Medulla oblongata (tissue), 1 donor: ENCODE measurements around the gene CEP41.
A peak's percentile ranks its signal among the peaks of the same experiment; 100 is the strongest.

Experiments used
- DNase-seq: peaks from one replicate; pipeline ENCODE4 v3.0.0-alpha.2; 2015; ENCODE audit errors: extremely low spot score

CEP41 gene, protein sequence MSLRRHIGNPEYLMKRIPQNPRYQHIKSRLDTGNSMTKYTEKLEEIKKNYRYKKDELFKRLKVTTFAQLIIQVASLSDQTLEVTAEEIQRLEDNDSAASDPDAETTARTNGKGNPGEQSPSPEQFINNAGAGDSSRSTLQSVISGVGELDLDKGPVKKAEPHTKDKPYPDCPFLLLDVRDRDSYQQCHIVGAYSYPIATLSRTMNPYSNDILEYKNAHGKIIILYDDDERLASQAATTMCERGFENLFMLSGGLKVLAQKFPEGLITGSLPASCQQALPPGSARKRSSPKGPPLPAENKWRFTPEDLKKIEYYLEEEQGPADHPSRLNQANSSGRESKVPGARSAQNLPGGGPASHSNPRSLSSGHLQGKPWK

DNA sequence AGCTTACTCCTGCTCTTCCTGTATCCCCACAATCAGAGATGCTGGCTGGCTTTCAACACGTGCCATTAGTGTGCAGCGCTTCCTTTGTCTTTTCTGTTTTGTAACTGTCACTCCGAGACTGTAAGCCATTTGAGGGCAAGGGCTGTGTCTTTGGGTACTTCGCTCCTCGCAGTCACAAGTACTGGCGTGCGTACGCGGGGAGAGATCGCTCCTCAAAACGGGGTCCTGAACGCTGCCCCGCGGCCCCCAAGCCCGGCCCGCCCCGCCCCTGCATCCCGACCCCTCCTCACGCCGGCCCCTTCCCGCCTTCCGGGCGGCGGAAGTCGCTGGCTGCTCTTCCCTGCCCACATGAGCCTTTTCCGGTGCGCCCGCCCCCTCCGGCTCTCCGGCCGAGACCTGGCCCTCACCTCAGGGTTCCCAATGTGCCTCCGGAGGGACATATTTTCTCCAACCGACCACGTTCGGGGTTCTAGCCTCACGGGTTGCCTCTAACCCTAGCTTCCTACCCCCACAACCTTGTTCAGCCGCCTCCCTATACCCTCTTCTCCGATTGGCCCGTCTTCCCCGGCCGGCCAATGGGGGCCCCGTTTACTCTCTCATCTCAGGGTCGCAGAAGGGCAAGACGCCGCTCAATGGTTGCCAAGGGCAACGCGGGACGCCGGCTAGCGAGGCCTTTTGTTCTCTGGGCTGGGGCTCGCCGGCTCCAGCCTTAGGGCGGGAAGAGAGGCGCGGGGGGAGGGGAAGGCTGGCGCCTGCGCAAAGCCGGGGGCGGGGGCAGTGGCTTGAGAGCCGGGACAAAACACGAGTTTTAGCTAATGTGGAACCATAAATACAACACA lies at the start of gene CEP41:
Gene CEP41 (minus strand): TSS at position 490 of the 839 bp plus-strand sequence. CDS start 50 bp downstream, at position 440.
- DNase-seq, result peak; percentile 99

DNA sequence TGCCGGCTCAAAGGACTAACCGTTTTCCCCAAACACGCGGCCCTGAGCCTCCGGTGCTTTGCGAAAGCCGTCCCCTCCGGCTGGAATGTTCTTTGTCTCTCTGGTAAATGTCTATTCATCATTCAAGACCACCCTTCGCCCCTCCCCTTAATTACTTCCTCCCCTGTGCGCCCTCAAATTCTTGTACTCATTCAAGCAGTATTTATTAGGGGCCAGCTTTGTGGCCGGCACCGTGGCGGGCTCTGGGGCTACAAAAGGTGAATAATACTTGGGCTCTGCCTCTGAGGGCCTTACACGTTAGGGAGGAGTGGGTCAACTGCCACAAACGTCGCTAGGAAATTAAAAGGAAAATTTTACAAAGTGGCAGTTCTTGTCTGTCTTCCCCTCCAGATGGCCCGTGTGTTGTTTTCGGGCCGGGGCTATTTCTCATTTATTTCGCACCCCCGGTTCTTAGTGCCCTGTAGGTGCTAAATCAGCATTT lies 49.5 kb upstream of the CEP41 start:
- DNase-seq, result no peak

DNA sequence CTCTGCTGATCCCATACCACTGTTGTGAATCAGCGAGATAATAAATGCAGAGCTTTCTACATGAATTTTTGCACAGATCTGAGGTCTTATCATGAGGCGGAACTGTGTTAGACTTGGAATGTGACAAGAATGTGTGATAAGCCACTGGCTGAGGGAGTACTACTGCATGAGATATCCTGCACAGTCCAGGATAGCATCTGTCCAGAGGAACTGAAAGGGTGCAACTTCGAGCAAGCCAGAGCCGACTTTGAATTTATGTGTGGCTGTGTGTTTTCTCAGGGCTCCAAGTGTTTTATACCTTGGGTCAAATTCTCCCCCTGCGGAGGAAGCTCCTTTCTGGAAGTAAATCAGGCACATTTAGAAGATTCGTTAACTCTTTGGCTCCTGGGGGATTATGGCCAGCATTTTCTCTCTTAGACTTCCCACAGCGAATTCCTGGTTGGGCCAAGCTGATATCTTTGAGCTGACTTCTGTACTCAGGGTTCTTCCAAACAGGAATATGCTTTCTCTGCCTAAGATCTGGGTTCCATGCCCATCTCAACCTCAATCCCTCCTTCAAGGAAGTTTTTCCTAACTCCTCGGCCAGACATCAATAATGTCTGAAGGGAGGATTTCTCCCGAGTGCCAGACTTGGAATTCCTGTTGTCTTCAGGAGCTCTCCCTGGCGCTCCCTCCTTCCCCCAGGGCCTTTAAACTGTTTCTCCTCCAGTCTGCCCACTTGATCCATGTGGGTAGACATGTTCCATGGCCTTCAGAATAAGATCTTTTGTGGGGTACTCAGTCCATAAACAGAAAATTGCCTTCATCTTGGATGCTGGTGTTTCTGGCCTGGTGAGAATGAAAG lies 48.5 kb upstream of the CEP41 start:
- DNase-seq, result no peak

DNA sequence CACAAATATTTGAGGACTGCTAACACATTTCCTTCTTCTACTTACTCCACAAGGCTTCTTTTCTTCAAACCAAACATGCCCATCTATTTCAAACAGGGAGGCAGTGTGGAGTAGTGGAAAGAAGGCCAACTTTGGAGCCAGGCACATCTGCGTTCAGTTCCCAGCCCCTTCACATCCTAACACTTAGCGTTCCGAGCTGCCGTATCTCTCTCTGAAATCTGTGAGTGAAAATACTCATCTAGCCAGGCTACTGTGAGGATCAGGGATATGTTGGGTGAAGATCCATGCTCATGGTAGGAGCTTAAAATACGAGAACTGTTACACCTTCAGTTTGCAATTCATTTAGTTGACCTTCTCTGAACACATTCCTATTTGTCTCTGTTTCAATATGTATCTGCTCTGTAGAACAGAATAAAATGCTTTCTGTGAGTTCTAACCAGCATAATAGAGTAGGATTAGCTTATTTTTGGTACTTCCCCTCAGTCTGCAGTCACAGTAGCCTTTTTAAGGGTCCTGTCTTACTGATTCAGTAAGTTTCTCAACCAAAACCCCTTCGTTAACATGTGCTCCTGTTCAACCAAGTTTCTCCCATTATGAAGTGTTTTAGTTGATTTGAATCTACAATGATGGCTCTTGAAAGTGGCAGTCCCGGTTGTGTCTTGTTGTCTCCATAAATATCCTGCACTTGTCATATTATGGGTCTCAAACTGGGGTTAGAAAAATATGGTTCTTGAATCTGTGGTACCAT lies 47.8 kb upstream of the CEP41 start:
- peak; percentile 16 for DNase-seq

DNA sequence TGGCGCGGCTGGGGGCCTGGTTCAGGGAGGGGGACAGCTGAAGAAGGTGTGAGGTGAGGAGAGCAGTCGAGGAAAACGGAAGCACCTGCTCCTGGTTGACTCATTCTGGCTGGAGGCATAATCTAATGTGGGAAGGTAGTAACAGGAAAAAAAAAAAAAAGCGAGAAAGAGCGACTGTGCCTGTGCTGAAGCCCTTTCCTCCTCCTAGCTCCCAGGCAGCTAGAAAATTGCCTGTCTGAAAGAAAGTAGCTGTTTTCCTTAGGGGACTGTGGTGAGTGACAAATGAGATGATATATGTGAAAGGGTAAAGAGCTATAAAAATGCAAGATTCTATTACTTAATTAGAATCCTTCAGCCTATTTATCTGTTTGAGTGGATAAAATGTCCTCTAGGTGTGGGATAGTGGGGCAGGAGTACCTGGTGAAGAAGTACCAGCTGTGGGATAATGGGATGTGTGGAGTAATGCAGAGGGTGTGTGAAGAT lies 46.2 kb upstream of the CEP41 start:
- DNase-seq, result no peak

DNA sequence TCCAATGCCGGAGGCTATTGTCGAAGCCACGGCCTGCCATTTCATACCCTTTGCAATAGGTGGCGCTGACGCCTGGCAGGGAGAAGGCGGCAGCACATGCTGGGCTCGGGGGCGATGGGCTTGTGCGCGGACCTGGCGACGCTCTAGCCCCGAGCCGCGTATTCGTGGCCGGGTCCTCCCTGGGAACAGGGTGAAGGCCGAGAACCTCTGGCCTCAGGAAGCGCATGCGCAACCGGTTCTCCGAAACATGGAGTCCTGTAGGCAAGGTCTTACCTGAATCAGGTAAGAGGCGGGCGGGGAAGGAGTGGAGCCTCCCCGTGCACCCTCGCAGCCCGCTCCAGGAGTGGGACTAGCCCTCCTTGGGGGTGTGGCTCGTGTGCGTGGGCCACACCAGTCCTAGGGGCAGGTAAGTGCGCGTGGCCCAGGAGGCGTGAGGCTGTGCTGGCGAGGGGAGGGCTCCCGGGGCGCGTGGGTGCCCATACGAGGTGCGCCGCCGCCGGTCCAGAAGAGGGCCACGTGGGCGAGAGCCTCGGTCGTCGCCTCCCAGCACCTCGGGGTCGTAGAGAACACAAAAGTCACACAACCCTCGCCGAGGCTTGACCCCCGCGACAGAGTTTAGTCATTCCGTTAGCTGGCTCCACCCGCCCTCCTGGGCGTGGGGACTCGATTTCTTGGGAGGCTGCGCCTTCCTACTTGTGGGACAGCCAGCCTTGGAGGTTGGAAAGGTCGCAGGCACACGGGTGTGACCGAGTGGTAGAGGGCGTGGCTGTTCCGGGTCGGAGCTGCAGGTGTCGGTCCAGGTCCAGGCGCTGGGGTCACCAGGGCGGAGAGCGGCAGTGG lies 45.5 kb upstream of the CEP41 start:
- DNase-seq, result peak; percentile 61

DNA sequence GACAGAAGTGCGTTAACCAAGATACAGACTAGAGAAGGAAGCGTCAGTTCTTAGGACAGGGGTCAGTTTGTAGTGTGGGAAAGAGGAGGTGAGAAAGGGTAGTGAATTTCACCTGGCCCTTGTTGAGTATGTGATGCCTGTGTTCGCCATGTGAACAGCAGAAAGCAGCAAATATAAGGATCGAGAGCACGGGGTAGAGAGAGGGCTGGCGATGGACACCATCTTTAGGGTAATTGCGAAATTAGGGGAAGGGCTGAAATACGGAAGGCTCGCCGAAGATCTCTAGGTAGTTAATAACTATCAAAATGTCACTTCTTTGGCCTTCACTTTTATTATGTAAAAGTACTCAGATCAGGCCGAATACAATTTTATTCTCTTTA lies 44.9 kb upstream of the CEP41 start:
- DNase-seq, result no peak

DNA sequence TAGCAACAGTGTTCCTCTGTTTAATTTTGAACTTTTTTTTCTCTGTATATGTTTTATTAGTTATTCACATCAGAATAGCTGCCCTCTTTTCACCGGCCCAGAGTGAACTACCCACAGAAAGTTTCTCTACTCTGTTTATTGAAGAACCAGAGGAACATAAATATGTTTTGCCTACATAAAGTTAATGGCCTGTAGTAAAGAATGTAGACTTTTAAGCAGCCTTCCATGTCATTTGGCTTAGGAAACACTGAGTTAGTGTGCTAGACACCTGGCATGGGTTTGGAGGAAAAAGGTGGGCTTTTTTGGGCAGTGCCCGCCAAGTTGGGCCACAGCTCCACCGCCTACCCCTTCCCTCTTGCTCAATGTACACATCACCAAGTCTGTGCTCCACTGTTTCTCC lies 42.2 kb upstream of the CEP41 start:
- DNase-seq, result no peak

DNA sequence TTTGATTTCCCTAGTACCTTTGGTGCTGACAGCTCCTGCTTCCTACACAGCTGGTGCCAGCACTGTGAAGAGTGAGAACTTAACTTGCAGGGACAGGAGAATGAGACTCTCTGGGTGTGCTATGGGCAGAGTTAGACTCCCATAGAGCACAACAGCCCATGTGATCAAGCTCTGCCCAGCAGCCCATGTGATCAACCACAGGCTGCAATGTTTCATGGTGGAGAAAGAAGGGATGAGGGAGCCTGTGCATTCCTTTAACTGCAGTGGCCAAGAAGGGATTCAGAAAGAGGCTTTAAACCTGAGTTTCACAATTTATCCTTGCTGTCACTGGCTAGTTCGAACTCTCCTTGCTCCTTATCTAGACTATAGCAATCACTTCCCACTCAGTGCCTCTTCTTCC lies 41.1 kb upstream of the CEP41 start:
- DNase-seq, result no peak

DNA sequence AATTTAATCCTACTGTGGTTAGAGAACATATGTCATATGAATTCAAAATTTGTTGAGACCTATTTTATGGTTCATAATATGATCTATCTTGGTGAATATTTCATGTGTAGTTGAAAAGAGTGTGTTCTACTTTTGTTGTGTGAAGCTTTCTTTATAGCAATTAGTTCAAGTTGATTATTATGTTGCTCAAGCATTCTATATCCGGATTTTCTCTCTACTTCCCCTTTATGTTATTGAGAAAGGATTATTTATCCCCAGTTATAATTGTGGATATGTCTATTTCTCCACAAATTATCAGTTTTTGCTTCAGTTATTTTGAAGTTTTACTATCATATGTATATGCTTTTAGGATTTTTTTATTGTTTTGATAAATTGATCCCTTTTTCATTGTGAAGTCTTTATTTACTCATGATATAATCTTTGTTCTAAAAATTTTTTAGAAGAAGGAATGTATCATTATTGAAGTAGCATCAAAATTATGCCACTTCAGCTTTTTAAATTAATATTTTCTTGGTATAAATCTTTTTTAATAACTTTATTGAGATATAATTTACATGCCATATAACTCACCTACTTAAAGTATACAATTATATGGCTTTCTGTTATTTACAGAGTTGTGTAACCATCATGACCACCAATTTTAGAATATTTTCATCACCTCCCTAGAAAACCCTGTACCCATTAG lies 39.0 kb upstream of the CEP41 start:
- no peak for DNase-seq

DNA sequence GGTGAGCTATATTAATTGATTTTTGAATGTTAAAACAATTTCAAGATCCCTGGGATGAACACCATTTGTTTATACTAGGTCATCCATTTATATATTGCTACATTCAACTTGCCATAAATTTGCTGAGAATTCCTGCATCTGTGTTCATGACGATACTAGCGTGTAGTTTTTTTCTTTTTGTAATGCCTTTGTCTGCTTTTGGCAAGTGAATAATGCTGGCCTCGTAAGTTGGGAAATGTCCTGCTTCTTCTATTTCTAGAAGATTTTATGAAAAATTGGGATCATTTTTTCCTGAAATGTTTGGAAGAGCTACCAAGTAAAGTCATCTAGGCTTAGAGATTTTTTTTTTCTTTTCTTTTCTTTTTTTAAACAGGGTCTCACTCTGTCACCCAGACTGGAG lies 38.2 kb upstream of the CEP41 start:
- no peak for DNase-seq

DNA sequence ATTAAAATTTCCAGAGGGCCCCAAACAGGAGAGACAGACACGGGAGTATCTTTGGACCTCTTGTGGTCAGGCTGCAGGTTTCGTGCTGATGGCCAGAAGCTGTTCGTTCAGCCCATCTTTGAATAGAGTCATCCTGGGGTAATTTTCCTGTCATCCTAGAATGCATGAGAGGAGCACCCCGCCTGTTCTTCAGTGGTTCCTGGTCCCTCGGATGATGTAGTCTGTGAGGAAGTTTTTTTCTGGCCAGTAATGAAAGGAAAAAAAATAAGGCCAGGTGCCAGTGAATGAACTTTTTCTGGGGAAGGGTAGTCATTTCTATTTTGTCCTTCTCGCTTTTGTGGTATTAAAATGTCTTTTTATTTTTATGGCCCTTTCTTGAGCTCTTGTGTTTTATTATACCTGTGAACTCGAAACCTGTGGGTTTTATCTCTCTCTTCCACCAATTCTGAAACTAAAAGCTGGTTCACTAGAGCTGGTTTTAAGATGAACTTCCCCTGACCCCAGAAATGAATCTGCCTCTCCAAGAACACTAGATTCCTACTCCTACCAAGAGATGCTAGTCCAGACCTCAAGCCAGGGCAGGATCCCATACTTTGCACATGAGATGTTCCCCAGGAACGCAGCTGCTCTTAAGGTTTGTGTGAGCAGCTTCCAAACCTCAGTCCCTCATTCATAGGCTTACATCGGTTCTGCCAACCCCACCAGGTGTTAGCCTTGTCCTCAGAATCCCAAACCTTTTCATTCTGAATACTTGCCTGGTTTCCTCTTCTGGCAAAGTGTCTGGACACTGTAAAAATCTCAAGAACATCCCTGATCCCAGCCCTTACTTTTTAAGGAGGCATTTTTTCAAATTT lies 35.7 kb upstream of the CEP41 start:
- no peak for DNase-seq

DNA sequence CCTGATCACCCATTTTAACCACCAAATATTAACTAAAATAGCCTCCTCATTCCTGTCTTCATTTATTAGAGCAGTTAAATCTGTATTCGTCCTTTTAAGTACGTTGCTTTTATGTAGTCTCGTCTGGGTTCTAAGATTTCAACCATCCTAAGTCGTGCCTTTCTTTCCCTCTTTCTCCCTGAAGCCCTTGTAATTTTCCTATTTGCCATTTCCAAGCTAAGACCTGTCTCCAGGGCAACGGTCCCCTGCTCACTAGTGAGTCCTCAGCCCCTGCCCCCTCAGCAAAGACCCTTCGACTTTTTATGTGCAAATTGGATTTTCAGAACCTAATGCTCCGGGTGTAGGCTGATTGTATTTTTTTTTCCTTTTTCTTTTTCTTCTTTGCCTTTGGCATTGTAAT lies 35.0 kb upstream of the CEP41 start:
- DNase-seq, result no peak

DNA sequence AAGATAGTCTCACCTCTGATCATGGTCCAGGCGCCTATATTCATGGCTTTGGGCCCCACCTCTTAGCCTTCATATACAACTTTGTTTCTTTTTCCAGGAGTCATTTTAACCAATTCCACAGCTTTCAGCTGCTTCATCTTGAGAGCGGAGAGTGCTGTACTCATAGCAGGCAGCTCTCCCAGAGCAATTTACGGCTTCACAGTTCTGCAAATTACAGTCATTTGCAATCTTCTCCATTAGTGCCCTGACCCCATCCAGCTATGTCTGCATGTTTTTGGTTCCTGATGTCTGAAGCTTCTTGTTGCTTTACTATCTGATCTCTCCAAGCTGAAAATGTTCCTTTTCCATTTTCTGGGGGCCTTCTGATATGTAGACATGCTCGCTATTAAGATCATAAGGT lies 33.1 kb upstream of the CEP41 start:
- no peak for DNase-seq

DNA sequence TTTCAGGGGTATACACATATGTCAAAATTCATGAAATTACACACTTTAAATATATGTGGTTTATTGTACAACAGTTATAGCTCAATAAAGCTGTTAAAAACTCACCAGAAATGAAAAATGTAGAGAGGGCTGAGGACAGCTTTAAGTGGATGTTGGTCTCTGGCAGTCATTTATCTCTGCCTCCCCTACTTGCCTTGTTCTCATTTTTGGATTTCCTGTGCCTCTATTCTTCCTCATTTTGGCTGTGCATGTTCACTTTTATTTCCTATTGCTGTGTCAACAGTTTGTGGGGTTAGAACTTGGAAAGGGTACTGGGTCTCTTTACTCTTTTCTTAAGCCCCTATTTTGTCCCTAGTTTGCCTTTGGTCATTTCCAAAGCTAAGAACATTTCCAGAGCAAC lies 32.5 kb upstream of the CEP41 start:
- DNase-seq, result peak; percentile 65

DNA sequence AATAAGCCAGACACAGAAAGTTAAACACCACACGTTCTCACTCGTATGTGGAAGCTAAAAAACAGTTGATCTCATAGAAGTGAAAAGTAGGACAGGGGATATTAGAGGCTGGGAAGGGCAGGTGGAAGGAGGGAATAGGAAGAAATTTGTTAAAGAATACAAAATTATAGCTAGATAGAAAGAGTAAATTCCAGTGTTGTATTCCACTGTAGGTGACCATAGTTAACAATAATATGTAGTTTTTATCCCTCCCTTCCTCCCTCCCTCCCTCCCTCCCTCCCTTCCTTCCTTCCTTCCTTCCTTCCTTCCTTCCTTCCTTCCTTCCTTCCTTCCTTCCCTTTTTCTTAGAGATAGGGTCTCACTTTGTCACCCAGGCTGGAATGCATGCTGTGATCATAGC lies 31.2 kb upstream of the CEP41 start:
- DNase-seq, result no peak

DNA sequence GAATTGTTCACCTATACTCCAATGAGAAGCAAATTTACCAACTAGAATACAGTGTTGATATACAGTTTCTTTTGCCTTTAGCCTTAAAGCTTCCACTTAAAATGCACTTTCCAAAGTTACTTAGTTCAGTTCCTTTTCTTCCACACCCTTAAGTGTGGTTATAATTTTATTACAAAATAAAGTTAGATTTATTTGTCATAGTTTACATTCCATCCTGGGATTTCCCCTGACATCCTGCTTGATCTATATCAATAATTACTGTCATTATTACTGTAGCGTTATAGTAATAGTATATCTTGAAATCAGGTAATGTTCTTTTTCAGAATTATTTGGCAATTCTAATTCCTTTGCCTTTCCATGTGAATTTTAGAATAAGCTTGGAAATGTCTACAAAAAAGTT lies 27.8 kb upstream of the CEP41 start:
- DNase-seq, result no peak

DNA sequence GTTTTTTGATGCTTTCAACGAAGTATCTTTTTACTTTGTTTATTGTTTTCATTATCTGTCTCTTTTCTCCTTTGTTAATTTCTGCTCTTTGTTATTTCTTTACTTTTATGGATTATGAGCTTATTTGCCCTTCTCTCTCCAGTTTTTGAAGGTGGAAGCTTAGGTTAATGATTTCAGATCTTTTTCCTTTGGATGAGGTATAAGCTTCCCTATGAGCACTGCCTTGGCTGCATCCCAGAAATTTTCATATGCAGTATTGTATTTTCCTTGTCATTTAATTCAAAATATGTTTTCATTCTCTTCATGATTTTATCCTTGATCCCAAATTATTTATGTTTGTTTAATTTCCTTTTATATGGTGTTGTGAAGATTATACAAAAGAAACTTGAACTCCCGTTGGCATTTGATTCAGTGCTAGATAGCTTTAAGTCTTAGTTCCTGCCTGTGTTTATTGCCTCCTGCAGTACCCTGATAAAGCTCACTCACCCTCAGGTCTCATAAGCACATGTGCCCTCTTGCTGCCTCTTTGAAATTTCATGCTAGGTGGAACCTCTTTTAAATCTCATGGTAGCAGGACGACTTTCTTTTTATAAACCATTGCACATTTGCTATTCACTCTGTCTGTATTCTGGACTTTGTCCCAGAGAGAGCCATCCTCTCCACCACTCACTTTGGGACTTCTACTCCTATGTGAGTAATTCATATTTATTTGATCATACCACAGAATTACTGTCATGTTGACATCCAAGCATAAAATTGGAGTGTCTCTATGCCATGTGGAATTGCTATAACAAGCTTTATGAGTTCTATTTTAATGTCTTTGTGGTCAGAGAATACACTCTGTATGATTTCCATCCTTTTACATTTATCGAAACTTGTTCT lies 23.0 kb upstream of the CEP41 start:
- DNase-seq, result no peak
